ENCODE results near the gene ASPSCR1. TPM values are rescaled to one million over a fixed set of nuclear protein-coding genes. Genes with fewer than 3 reads are reported as not detected.
A peak's percentile ranks its signal among the peaks of the same experiment; 100 is the strongest.

Gene ASPSCR1
- total and polyA plus RNA-seq, 2 of the 13 experiments (the other 11 are each of a cell fraction or from before 2014, with no cell fraction given), result 274 to 314 TPM

DNA sequence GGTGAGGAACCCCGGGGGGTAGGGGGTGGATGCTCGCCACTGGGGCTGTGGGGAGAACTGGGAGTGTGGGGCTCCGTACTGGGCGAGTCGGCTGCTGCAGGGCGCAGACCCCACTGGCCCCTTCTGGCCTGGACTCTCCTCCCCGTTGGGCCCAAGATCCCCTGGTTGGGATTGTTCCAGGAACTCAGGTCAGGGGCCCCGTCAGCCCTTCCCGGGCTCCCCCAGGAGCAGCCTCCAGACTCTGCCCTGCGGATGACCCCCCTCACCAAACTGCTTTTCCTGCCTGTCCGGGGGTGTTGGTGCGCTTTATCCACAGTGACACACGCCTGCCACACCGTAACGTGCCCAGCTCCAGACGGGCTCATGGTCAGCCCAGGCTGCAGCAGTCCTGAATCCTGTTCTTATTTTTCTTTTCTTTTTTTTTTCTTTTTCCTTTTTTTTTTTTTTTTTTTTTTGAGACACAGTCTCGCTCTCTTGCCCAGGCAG lies 24.2 kb downstream of the ASPSCR1 start:
- no peak for ATAC-seq
- intact Hi-C loops (cut with micrococcal nuclease; ENCODE audit: unreplicated experiment) (no loop called here), in situ Hi-C loops (cut with HindIII; ENCODE audit: extremely low pct_ligation_motif_present, low pct_unique_long_range_greater_than_20kb) (no loop called here)
- no peak for DNase-seq (ENCODE audit: low spot score)
- Histone ChIP-seq H2AFZ (ENCODE audit: low read length) (no peak overlapping the region), H3K36me3 (replicated peaks in 1 of 2; ENCODE audit: control insufficient read depth in 1 of 2, insufficient read depth in 2 of 2, low read length in 2 of 2) (peaks cover 8 to 12% of the 10 kb centered on the region in 2 experiments), H3K4me1 (ENCODE audit: insufficient read depth, low read length) (peaks cover 97% of the 10 kb centered on the region), H3K9ac (ENCODE audit: insufficient read depth, low read depth, low read length) (peak overlapping the region; percentile 80), H3K79me2 (ENCODE audit: insufficient read depth, low read length) (peaks cover 75% of the 10 kb centered on the region), H3K4me3 (replicated peaks in 1 of 3; ENCODE audit: insufficient read depth in 1 of 3, low read depth in 2 of 3, low read length in 3 of 3) (peak overlapping the region in 2 of 3 experiments; percentile 18 to 61; a peak in 3 of 6 replicates), H4K20me1 (ENCODE audit: insufficient read depth, low read length) (no peaks in the 10 kb centered on the region), H3K27ac (ENCODE audit: extremely low read length, insufficient read depth, low read length) (peak overlapping the region; percentile 95), H3K27me3 (ENCODE audit: control insufficient read depth in 1 of 2, insufficient read depth in 2 of 2, low read length in 2 of 2) (no peaks in the 10 kb centered on the region), H3K9me3 (ENCODE audit: low read length) (no peaks in the 10 kb centered on the region), H3K4me2 (ENCODE audit: low read depth, low read length) (peak overlapping the region; percentile 86)
- 63% methylated on average over 10 of the region's 17 CpGs for WGBS (ENCODE audit: low lambda C conversion rate)
- BruUV-seq (replicated peaks), result no TSS peak
- ChIA-PET CTCF (ENCODE audit: low intra/inter-chr PET ratio, low total read pairs) (interaction anchor here (1.2 to 2.3 kb wide), 3 partner anchors 19 to 42 kb away, joined by 4 to 25 read pairs (median 12); partner anchors contain the start of gene NOTUM), POLR2A (interaction anchor here (0.9 to 16.1 kb wide), 7 partner anchors 8 to 47 kb away, joined by 3 to 470 read pairs (median 69); partner anchors contain the start of genes CENPX, LRRC45 and NOTUM)
- FAIRE-seq, result no peak
- TF ChIP-seq KLF13 (CRISPR knock-in tag; IDR thresholded peaks at IDR 0.05), result no peak
- no peak for TF ChIP-seq POLR2A (IDR thresholded peaks at IDR 0.05; ENCODE audit: insufficient read depth in 1 of 2, low read depth in 2 of 2, low read length in 2 of 2)
- TF ChIP-seq MATR3 (CRISPR knock-in tag; IDR thresholded peaks at IDR 0.05), result no peak
- TF ChIP-seq ZMYM3 (CRISPR knock-in tag; IDR thresholded peaks at IDR 0.05), result no peak
- TF ChIP-seq FIP1L1 (IDR thresholded peaks at IDR 0.05; ENCODE audit: borderline replicate concordance, insufficient read depth, low read depth, low read length), result no peak; the same call in 1 of the 2 replicates
- TF ChIP-seq ZNF446 (CRISPR knock-in tag; IDR thresholded peaks at IDR 0.05), result no peak
- TF ChIP-seq ZBTB38 (CRISPR knock-in tag; IDR thresholded peaks at IDR 0.05), result peak; percentile 90
- TF ChIP-seq, protein P1, sequence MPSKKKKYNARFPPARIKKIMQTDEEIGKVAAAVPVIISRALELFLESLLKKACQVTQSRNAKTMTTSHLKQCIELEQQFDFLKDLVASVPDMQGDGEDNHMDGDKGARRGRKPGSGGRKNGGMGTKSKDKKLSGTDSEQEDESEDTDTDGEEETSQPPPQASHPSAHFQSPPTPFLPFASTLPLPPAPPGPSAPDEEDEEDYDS (CRISPR knock-in tag; IDR thresholded peaks at IDR 0.05), result no peak
- TF ChIP-seq SP4 (CRISPR knock-in tag; IDR thresholded peaks at IDR 0.05), result no peak
- peak; percentile 48; the same call in 1 of the 2 replicates for TF ChIP-seq ZNF253 (CRISPR knock-in tag; IDR thresholded peaks at IDR 0.05; ENCODE audit: borderline replicate concordance)
- TF ChIP-seq, protein P2, sequence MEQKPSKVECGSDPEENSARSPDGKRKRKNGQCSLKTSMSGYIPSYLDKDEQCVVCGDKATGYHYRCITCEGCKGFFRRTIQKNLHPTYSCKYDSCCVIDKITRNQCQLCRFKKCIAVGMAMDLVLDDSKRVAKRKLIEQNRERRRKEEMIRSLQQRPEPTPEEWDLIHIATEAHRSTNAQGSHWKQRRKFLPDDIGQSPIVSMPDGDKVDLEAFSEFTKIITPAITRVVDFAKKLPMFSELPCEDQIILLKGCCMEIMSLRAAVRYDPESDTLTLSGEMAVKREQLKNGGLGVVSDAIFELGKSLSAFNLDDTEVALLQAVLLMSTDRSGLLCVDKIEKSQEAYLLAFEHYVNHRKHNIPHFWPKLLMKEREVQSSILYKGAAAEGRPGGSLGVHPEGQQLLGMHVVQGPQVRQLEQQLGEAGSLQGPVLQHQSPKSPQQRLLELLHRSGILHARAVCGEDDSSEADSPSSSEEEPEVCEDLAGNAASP (CRISPR knock-in tag; IDR thresholded peaks at IDR 0.05; ENCODE audit: borderline replicate concordance), result no peak
- TF ChIP-seq DMTF1 (CRISPR knock-in tag; IDR thresholded peaks at IDR 0.05), result no peak
- TF ChIP-seq PCBP2 (optimal IDR thresholded peaks at IDR 0.05; ENCODE audit: low read depth, low read length, poor library complexity, severe bottlenecking), result no peak
- no peak for TF ChIP-seq MED1 (CRISPR knock-in tag; IDR thresholded peaks at IDR 0.05)
- TF ChIP-seq CCAR2 (optimal IDR thresholded peaks at IDR 0.05; ENCODE audit: low read depth, low read length), result no peak
- TF ChIP-seq, protein P3, sequence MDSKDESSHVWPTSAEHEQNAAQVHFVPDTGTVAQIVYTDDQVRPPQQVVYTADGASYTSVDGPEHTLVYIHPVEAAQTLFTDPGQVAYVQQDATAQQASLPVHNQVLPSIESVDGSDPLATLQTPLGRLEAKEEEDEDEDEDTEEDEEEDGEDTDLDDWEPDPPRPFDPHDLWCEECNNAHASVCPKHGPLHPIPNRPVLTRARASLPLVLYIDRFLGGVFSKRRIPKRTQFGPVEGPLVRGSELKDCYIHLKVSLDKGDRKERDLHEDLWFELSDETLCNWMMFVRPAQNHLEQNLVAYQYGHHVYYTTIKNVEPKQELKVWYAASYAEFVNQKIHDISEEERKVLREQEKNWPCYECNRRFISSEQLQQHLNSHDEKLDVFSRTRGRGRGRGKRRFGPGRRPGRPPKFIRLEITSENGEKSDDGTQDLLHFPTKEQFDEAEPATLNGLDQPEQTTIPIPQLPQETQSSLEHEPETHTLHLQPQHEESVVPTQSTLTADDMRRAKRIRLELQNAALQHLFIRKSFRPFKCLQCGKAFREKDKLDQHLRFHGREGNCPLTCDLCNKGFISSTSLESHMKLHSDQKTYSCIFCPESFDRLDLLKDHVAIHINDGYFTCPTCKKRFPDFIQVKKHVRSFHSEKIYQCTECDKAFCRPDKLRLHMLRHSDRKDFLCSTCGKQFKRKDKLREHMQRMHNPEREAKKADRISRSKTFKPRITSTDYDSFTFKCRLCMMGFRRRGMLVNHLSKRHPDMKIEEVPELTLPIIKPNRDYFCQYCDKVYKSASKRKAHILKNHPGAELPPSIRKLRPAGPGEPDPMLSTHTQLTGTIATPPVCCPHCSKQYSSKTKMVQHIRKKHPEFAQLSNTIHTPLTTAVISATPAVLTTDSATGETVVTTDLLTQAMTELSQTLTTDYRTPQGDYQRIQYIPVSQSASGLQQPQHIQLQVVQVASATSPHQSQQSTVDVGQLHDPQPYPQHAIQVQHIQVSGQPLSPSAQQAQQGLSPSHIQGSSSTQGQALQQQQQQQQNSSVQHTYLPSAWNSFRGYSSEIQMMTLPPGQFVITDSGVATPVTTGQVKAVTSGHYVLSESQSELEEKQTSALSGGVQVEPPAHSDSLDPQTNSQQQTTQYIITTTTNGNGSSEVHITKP (CRISPR knock-in tag; IDR thresholded peaks at IDR 0.05; ENCODE audit: low read depth), result no peak
